Fibroblast of skin of left biceps (primary cell): Measurements from ENCODE around the gene KRTAP20-1.

Experiments
- DNase-seq, 2 experiments: peaks; one replicate each; pipeline ENCODE4 v3.0.0-alpha.2; 2013; ENCODE audit warnings: low read depth in 2 of 2

KRTAP20-1 gene

DNA sequence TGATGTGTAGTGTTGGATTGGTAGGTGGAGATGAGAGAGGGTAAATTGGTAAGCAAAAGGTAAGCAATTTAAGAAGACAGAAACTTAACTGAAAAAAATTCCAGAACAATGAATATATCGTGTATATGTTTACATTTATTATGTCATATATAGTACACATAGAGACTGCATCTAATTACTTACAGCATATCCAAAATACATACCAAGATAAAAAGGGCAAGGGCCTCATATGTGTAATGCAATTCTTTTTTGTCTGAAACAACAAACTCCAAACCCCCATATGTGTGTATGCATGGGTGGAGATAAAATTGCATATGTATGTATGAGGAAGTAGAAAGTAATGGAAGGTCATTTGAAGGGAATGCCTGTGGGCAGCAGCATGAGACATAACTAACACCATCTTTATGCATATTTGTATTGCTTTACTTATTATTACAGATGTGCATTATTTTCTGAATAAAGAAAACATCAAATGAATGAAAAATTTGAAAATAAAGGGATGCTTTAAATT lies 30.7 kb downstream of the KRTAP20-1 start:
- no peak for DNase-seq

DNA sequence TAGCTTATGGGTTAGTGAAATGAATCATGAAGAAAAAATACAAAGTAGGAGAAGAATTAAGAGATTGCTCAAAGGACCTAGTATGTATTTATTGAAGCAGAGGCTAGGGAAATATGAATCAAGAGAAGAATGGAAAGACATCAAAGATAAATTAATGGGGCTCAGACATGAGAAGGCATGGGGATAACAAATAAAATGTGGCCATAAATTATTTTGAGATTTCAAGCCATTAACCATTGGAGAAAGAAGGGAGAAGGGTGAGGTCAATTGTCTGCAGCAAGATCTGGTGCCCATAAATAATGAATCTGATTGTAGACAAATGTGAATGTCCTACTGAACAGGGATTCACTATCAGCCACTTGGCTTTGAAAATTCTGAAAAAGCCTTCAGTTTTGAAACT lies 36.7 kb downstream of the KRTAP20-1 start:
- DNase-seq: no peak
